NCI-H345 treated with DMSO at 0.1 percent for 48 hours (cell line): ENCODE measurements around the gene SRGAP2C.
"Not testable (repeated sequence)": the region's sequence is repeated elsewhere in the genome, so short reads cannot be mapped to it uniquely, and the experiment has no call there.

Source experiments
- DNase-seq: peaks from one replicate; lab custom pipeline; 2025; ENCODE audit not compliant: unreplicated experiment; lab: John Stamatoyannopoulos, UW

Gene SRGAP2C

DNA sequence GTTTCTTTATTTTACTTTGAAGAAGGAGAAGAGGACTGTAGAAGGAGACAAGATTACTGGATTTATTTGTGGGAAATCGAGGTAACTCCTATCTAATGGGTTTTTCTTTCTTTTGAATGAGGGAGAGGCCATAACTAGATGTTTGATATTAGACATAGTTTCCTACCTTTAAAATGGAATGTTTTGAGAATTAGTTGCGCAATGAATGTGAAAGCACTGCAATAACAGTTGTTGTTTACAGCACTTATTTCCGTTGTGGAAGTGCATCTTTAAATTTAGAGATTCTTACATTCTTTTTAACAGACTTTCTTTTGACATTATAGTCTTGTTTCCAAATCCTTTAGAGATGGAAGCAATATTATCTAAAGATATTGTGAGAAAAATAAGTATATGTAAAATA, 229.0 kb downstream of the SRGAP2C start:
- DNase-seq, result no peak

DNA sequence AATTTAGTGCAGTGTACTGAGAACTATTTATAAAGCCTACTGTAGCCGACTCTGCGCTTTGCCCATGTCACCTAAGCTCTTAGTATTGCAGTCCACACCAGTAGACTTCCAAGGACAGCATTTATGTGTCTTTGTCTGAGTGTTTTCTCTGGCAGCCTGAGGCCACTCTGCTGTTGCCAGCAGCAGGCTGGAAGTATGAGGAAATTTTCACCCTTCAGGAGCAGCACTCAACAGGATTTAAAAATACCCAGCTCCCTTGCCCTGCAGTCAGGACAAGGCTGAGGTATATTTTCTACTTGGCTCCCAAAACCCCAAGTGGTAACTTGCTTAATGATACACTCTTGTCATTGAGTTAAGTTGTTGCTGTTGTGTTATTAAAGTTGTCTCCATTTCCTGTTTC, 230.1 kb downstream of the SRGAP2C start:
- DNase-seq, result no peak

DNA sequence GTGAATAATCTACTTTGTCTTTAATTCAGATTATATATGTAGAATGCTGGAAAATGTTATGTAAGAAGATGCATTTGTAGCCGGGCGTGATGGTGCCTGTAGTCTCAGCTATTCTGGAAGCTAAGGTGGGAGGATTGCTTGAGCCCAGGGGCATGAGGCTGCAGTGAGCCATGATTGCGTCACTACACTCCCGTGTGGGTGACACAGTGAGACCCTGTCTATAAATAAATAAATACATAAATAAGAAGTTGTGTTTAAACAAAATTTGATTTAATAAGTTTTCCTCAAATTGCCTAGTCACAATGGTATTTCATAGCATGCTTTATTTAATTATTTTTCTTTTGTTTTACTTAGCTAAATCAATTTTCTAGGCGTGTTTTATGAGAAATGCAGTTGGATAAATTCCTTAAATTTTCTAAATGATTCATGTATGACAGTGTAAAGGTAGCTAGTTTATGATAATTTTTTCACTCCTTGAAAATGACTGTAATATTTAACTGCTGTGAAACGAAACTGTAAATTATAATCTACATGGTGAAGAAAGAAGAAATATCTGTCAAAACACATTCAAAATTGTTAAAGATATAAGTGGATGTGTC, 232.6 kb downstream of the SRGAP2C start:
- no peak for DNase-seq

DNA sequence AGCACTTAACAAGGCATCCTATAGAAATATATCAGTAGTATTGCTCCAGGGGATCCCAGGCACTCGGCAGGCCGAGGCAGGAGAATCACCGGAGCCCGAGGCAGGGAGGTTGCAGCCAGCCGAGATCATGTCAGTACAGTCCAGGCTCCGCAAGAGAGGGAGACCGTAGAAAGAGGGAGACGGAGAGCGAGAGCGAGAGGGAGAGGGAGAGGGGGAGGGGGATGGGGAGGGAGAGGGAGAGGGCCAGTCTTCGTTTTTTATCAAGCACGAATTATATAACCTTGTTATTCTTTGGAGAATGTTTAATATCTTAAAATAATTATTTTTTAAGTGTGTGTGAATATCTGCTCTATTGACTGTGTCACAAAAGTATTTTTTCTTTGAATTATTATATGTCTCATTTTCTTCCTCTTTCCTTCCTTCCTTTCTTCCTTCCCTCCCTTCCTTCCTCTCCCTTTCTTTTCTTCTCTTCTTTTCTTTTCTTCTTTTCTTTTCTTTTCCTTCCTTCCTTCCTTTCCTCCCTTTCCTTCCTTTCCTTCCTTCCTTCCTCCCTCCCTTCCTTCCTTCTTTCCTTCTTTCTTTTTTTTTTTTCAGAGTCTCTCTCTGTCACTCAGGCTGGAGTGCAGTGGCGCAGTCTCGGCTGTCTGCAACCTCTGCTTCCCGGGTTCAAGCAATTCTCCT, 233.7 kb downstream of the SRGAP2C start:
- no peak for DNase-seq

DNA sequence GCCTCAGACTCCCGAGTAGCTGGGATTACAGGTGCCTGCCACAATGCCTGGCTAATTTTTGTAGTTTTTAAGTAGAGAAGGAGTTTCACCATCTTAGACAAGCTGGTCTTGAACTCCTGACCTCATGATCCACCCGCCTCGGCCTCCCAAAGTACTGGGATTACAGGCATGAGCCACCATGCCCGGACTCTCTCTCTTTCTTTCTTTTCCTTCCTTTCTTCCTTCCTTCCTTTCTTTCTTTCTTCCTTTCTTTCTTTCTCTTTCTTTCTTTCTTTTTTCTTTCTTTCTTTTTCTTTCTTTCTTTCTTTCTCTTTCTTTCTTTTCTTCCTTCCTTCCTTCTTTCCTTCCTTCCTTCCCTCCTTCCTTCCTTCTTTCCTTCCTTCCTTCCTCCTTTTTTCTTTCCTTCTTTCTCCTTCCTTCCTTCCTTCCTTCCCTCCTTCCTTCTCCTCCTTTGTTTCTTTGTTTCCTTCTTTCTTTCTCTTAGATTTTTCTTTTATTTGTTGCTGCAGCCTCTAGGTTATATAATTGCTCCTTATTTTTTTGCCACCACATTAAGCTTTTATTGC, 234.4 kb downstream of the SRGAP2C start:
- not testable (repeated sequence) for DNase-seq

DNA sequence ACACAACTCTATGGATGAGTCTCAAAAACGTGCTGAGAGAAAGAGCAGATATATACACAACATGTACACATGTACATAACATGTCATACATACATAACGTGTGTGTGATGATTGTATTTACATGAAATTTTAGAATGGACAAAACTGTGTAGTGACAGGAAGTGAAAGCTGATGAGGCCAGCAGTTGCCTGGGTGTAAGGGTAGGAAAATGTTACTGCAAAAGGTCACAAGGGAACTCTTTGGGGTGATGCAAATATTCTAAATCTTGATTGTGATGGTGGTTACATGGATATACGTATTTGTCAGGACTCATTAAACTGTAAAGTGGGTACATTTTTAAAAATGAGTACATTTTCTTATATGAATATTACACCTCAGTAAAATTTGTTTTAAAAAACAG, 236.7 kb downstream of the SRGAP2C start:
- DNase-seq, result not testable (repeated sequence)

DNA sequence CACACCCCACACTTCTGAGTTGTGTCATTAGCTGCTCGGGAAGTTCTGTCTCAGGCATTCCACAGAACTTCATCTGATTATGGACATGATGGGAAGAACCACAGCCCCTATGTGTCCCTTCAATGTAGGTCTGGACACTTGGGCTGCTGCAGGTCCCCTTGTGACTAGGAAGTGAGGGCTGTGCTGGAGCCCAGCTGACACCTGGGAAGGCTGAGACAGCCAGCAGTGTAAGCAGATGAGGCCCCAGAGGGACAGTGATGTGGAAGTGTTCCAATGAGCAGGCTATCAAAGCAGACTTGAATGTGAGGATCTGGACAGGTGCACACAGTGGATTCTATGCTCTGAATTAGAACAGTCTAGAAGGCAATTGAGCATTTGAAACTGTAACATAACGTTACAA, 239.2 kb downstream of the SRGAP2C start:
- DNase-seq, result not testable (repeated sequence)

DNA sequence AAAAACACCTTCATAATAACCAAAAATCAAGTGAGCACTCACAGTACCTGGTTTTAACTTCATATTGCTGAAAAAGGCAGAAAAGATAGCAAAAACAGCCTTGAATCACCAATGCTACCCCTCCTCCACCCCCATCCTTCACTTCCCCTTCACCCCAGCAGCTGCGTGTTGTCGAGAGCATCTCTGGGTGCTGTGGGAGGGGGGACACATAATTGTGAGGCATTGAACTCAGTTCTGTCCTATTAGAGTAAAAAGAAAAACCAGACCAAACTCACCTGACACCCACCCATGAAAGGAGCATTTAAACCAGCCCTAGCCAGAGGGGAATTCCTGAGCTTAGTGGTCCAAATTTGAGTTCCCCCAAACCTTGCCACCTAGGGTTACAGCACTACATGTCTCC, 248.7 kb downstream of the SRGAP2C start:
- DNase-seq, result not testable (repeated sequence)

DNA sequence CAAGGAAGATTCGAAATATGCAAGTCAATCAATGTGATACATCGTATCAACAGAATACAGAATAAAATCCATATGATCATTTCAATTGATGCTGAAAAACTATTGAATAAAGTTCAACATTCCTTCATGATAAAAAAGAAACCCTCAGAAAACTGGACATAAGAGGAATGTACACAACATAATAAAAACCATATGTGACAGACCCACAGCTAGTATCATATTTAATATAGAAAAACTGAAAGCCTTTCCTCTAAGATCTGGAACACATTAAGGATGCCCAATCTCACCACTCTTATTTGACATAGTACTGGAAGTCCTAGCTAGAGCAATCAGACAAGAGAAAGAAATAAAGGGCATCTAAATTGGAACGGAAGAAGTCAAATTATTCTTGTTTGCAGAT, 254.1 kb downstream of the SRGAP2C start:
- DNase-seq, result not testable (repeated sequence)

DNA sequence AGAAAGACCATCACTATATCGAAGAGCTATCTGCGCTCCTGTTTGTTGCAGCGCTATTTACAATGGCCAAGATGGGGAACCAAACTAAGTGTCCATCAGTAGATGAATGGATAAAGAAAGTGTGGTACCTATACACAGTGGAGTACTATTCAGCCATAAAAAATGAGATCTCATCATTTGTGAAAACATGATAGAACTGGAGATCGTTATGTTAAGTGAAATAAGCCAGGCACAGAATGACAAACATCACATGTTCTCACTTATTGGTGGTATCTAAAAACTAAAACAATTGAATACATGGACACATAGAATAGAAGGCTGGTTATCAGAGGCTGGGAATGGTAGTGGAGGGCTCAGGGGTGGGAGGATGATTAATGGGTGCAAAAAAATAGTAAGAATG, 256.2 kb downstream of the SRGAP2C start:
- no peak for DNase-seq
